Keratinocyte (primary cell): ENCODE results near the gene PRPF6. TPM values are rescaled to one million over a fixed set of nuclear protein-coding genes. Genes with fewer than 3 reads are reported as not detected.

Experiments used
- DNase-seq: peaks from one replicate; pipeline ENCODE4 v3.0.0-alpha.2; 2011; ENCODE audit warnings: low read depth, missing footprints, low spot score
- FAIRE-seq: peaks from 2 replicates; lab custom pipeline; 2011; peaks lifted over from hg19 to GRCh38; lab: Jason Lieb, UNC
- H2AFZ ChIP-seq: 2 replicates; pipeline ENCODE4 v1.6.0; 2012; ENCODE audit warnings: low read length, control low read depth, inconsistent platforms; ENCODE audit not compliant: control insufficient read depth
- H3K27ac ChIP-seq: 2 replicates; pipeline ENCODE4 v1.5.1; 2011; ENCODE audit warnings: low read length; ENCODE audit not compliant: control insufficient read depth, insufficient read depth
- H3K27me3 ChIP-seq: 3 replicates; pipeline ENCODE4 v1.6.0; 2011; ENCODE audit warnings: low read length; ENCODE audit not compliant: control insufficient read depth, insufficient read depth; ENCODE audit errors: extremely low read depth
- H3K36me3 ChIP-seq, 2 experiments: 2 replicates in 1 of 2; 3 replicates in 1 of 2; pipeline ENCODE4 v1.5.1; 2011; ENCODE audit warnings: low read length in 2 of 2, mild to moderate bottlenecking in 1 of 2; ENCODE audit not compliant: control insufficient read depth in 2 of 2, insufficient read depth in 2 of 2; ENCODE audit errors: extremely low read depth in 1 of 2
- H3K4me1 ChIP-seq: 3 replicates; pipeline ENCODE4 v1.5.1; 2011; ENCODE audit warnings: low read length; ENCODE audit not compliant: control insufficient read depth, insufficient read depth; ENCODE audit errors: extremely low read depth
- H3K4me2 ChIP-seq: 3 replicates; pipeline ENCODE4 v1.6.0; 2011; ENCODE audit warnings: low read depth, low read length; ENCODE audit not compliant: control insufficient read depth, insufficient read depth; ENCODE audit errors: extremely low read depth
- H3K4me3 ChIP-seq, 3 experiments: fragments of 200-600 bp in 1 of 3; sonication (generic) in 1 of 3; 2 replicates in 2 of 3; 3 replicates in 1 of 3; pipeline ENCODE4 v1.5.1; 2011 to 2016; ENCODE audit warnings: low read length in 3 of 3, mild to moderate bottlenecking in 3 of 3, control low read depth in 2 of 3, inconsistent platforms in 1 of 3, low read depth in 1 of 3, mixed read lengths in 1 of 3, mixed run types in 1 of 3, moderate library complexity in 1 of 3; ENCODE audit not compliant: control insufficient read depth in 2 of 3, insufficient read depth in 2 of 3; ENCODE audit errors: extremely low read depth in 1 of 3
- H3K79me2 ChIP-seq: 2 replicates; pipeline ENCODE4 v1.6.0; 2012; ENCODE audit warnings: low read length; ENCODE audit not compliant: control insufficient read depth, insufficient read depth
- H3K9ac ChIP-seq: 3 replicates; pipeline ENCODE4 v1.6.0; 2011; ENCODE audit warnings: low read length; ENCODE audit not compliant: control insufficient read depth, insufficient read depth; ENCODE audit errors: extremely low read depth
- H3K9me1 ChIP-seq: 3 replicates; pipeline ENCODE4 v1.6.0; 2011; ENCODE audit warnings: low read length; ENCODE audit not compliant: control insufficient read depth, insufficient read depth; ENCODE audit errors: extremely low read depth
- H3K9me3 ChIP-seq: 2 replicates; pipeline ENCODE4 v1.5.1; 2012; ENCODE audit warnings: low read depth, low read length; ENCODE audit not compliant: control insufficient read depth
- H4K20me1 ChIP-seq: 3 replicates; pipeline ENCODE4 v1.6.0; 2011; ENCODE audit warnings: low read length; ENCODE audit not compliant: control insufficient read depth, insufficient read depth; ENCODE audit errors: extremely low read depth
- CTCF ChIP-seq, 3 experiments: IDR thresholded peaks in 1 of 3; conservative IDR thresholded peaks in 1 of 3; optimal IDR thresholded peaks in 1 of 3; 2 replicates in 2 of 3; 3 replicates in 1 of 3; pipeline versions ENCODE3 to v1.5.1; 2011; ENCODE audit warnings: low read length in 3 of 3, mild to moderate bottlenecking in 3 of 3, moderate library complexity in 2 of 3, control low read depth in 1 of 3, inconsistent platforms in 1 of 3; ENCODE audit not compliant: insufficient read depth in 2 of 3; ENCODE audit errors: extremely low read depth in 1 of 3
- EZH2 ChIP-seq: IDR thresholded peaks from one replicate; pipeline ENCODE4 v1.6.1; 2012; ENCODE audit warnings: inconsistent platforms, mild to moderate bottlenecking, low read length, moderate library complexity
- dilution Hi-C: fragments of 300-500 bp; cut with MboI; formaldehyde crosslinking; loops from one replicate; pipeline ENCODE4 v1.7.0; 2020; ENCODE audit warnings: low sequenced_read_pairs; ENCODE audit not compliant: extremely low pct_ligation_motif_present
- polyA plus RNA-seq, 5 experiments: library from polyadenylated mRNA; depleted of rRNA in 3 of 5; stranded (reverse) in 3 of 5; stranded (forward) in 1 of 5; unstranded in 1 of 5; fragments of >200 nt; gene quantifications; 1 replicate in 1 of 5; 2 replicates in 3 of 5; 3 replicates in 1 of 5; pipeline versions ENCODE4 v1.2.1 to v1.2.3, GENCODE V29; 2011 to 2012; ENCODE audit warnings: missing spikeins in 2 of 5, low read depth in 1 of 5, low replicate concordance in 1 of 5

PRPF6 gene
- polyA plus RNA-seq, 1 donor (not counting 4 experiments of a cell fraction or from before 2014, with no cell fraction given) = 30.5 TPM

GRCh38 chr20:64070244-64070993 lies 89.5 kb downstream of the PRPF6 start:
- no peak for DNase-seq
- H3K9me1 ChIP-seq = no peaks in the 10 kb centered on the region
- H3K4me3 ChIP-seq = no peak overlapping the region
- no peak overlapping the region for H3K27ac ChIP-seq
- no peaks in the 10 kb centered on the region for H4K20me1 ChIP-seq
- H3K4me2 ChIP-seq = no peak overlapping the region
- no peak for TF ChIP-seq EZH2
- no peak for TF ChIP-seq CTCF (optimal IDR thresholded peaks at IDR 0.05 in 1 of 3, IDR thresholded peaks at IDR 0.05 in 1 of 3, conservative IDR thresholded peaks at IDR 0.05 in 1 of 3; ENCODE audit: extremely low read depth in 1 of 3, insufficient read depth in 2 of 3, low read length in 3 of 3)
- no peak for FAIRE-seq
- no peak overlapping the region for H2AFZ ChIP-seq
- dilution Hi-C loops = no loop called here
- no peaks in the 10 kb centered on the region for H3K27me3 ChIP-seq
- H3K9me3 ChIP-seq = no peaks in the 10 kb centered on the region
- no peaks in the 10 kb centered on the region for H3K79me2 ChIP-seq
- H3K9ac ChIP-seq = no peak overlapping the region
- H3K4me1 ChIP-seq = peaks cover 13% of the 10 kb centered on the region
- peaks cover 0 to 9% of the 10 kb centered on the region in 2 experiments for H3K36me3 ChIP-seq

- Histone ChIP-seq H3K9me1 (no peaks in the 10 kb centered on the region), H3K4me3 (no peak overlapping the region), H3K36me3 (peaks cover 0 to 10% of the 10 kb centered on the region in 2 experiments), H3K4me2 (no peak overlapping the region), H3K9me3 (no peaks in the 10 kb centered on the region), H3K4me1 (peaks cover 2% of the 10 kb centered on the region), H3K27ac (no peak overlapping the region), H2AFZ (no peak overlapping the region), H3K9ac (no peak overlapping the region), H4K20me1 (no peaks in the 10 kb centered on the region), H3K79me2 (no peaks in the 10 kb centered on the region), H3K27me3 (no peaks in the 10 kb centered on the region)
- TF ChIP-seq EZH2 (no peak), CTCF (optimal IDR thresholded peaks at IDR 0.05 in 1 of 3, IDR thresholded peaks at IDR 0.05 in 1 of 3, conservative IDR thresholded peaks at IDR 0.05 in 1 of 3; ENCODE audit: extremely low read depth in 1 of 3, insufficient read depth in 2 of 3, low read length in 3 of 3) (no peak)
- no peak for FAIRE-seq
- DNase-seq = no peak
- dilution Hi-C loops = no loop called here
Observed at GRCh38 chr20:64071341-64072332, 90.7 kb downstream of the PRPF6 start.
